GM20000 (cell line): ENCODE results near the gene MT1A.
"Not testable (repeated sequence)": the region's sequence is repeated elsewhere in the genome, so short reads cannot be mapped to it uniquely, and the experiment has no call there.

Source experiments
- DNase-seq: peaks from one replicate; pipeline ENCODE4 v3.0.0; 2012; ENCODE audit warnings: low spot score
- CTCF ChIP-seq: IDR thresholded peaks from 2 replicates; pipeline ENCODE4 v1.5.1; 2012; ENCODE audit warnings: mild to moderate bottlenecking, control low read depth; ENCODE audit errors: extremely low read depth, missing control alignments

The MT1A gene

DNA sequence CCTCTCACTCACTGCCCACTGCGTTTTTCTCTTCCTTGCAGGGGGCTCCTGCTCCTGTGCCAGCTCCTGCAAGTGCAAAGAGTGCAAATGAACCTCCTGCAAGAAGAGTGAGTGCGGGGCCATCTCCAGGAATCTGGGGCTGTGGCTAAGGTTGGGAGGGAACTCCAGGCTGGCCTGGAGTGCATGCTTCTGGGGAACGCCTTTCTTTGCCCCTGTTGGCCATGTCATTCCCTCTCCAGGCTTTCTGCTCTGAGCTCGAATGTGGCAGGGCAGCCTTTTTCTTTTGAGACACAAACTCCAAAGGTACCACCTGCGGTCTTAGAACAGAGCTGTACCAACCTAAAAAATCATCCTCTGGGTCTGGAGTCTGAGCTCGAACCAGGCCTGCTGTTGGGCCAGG lies 20.3 kb upstream of the MT1A start:
- DNase-seq: no peak
- TF ChIP-seq CTCF: no peak

- no peak for DNase-seq
- no peak for TF ChIP-seq CTCF
Observed at GRCh38 chr16:56620339-56620897, 18.0 kb upstream of the MT1A start.

DNA sequence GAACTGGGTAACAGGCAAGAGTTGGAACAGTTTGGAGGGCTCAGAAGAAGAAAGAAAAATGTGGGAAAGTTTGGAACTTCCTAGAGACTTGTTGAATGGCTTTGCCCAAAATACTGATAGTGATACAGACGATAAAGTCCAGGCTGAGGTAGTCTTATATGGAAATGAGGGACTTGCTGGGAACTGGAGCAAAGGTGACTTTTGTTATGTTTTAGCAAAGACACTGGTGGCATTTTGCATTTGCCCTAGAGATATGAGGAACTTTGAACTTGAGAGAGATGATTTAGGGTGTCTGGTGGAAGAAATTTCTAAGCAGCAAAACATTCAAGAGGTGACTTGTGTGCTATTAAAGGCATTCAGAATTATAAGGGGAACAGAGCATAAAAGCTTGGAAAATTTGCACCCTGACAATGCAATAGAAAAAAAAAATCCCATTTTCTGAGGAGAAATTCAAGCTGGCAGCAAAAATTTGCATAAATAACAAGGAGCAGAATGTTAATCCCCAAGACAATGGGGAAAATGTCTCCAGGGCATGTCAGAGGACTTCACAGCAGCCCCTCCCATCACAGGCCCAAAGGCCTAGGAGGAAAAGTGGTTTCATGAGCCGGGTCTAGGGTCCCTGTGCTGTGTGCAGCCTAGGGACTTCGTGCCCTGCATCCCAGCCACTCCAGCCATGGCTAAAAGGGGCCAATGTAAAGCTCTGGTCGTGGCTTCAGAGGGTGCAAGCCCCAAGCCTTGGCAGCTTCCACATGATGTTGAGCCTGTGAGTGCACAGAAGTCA lies 16.6 kb upstream of the MT1A start:
- not testable (repeated sequence) for DNase-seq

GRCh38 chr16:56623184-56623583 lies 15.3 kb upstream of the MT1A start:
- not testable (repeated sequence) for DNase-seq

GRCh38 chr16:56623637-56624036 lies 14.8 kb upstream of the MT1A start:
- no peak for DNase-seq
- TF ChIP-seq CTCF: no peak

DNA sequence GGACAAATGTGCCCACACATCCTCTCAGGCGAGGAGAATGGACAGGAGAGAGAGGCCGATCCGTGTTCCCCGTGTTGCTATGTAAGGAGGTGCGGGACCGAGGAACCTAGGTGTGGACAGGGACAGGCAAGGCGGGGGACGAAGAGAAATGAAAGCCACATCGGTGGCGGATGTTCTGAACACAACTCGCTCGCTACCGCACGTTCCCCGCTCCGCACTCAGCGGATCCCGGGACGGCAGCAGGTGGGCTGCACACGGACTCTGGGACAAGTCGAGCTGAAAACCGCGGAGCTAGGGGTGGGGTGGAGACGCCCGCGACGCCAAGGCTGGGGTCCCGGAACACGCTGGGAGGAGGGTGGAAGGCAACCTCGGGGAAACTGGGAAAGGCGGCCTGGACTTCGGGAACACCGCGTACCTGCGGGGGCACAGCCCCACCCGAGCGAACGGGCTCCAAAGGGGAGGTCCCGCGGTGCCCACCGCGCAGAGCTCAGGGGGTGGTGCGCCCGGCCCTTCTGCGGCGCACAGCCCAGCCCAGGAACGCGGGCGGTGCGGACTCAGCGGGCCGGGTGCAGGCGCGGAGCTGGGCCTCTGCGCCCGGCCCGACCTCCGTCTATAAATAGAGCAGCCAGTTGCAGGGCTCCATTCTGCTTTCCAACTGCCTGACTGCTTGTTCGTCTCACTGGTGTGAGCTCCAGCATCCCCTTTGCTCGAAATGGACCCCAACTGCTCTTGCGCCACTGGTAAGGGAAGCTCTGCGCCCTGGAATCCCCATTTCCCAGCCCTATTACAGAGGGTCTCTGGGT lies 13.1 kb upstream of the MT1A start, which contains the start of gene MT1E:
MT1E (plus strand) TSS at position 642 of the 803 bp plus-strand sequence; CDS start at position 713, 71 bp downstream.
- TF ChIP-seq CTCF: no peak

DNA sequence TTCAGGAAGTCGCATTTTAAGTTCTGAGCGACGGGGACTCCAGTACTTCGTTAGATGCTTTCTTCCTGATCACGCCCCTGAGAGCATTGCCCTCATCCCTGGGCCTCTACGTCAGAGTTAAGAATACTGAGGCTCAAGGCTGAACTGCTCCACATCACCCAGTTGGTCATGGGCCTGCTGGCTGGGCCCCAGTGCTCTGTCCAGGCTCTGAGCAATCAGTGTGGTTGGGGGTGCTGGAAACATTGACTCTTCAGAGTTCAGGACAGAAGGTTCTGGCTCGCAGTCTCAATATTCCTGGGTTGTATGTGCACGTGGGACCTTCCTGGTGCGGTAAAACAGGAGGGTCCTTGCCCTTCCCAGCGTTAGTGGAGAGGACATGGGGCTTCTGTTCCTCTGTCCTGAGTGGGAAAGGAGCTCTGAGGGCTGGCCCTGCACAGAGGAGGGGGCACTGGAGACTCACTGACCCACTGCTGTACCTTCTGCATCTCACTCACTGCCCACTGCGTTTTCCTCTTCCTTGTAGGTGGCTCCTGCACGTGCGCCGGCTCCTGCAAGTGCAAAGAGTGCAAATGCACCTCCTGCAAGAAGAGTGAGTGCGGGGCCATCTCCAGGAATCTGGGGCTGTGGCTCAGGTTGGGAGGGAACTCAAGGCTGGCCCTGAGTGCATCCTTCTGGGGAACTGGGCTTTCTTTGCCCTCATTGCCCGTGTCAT lies 12.4 kb upstream of the MT1A start:
- no peak for TF ChIP-seq CTCF
- DNase-seq: no peak

More for the DNA sequence above, 13.1 kb upstream of the MT1A start, which contains the start of gene MT1E:
- DNase-seq: no peak

DNA sequence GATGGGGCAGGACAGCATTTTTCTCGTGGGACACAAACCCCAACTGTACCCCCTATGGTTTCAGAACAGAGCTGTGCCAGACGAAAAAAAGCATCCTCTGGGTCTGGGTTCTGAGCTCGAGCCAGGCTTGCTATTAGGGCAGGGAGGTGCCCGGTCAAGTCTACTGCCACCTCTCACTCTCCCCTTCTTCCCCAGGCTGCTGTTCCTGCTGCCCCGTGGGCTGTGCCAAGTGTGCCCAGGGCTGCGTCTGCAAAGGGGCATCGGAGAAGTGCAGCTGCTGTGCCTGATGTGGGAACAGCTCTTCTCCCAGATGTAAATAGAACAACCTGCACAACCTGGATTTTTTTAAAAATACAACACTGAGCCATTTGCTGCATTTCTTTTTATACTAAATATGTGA lies 11.8 kb upstream of the MT1A start:
- no peak for DNase-seq
- no peak for TF ChIP-seq CTCF
